ENCODE measurements around the gene SVEP1. TPM values are rescaled to one million over a fixed set of nuclear protein-coding genes. Genes with fewer than 3 reads are reported as not detected.

Gene SVEP1
- total RNA-seq, 2 donors from 2014 or later = 0.07 to 0.10 TPM

DNA sequence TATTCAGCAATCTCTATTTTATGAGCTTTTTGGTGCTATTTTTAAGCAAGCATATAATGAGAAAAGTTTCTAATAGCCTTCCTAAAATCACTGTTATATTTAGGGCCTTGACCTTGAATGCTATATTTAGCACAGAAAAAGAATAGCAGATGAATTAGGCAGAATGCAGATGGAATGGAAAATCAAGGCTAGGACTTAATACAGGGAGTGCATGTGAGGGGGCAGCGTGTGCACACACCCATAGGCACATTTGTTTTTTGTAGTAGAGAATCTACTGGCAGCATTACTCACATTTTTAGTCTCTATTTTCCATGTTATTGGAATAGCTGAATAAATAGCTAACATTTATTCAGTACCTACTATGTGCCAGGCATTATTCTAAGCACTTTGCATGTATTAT lies 79.9 kb downstream of the SVEP1 start:
- no peak overlapping the region for H3K27ac Mint-ChIP-seq
- DNase-seq (ENCODE audit: low spot score in 2 of 2) = no peak
- H3K36me3 Mint-ChIP-seq = no peaks in the 10 kb centered on the region
- ATAC-seq = no peak
- peaks cover 0 to 4% of the 10 kb centered on the region in 2 donors for H3K9me3 Mint-ChIP-seq

- H3K36me3 Mint-ChIP-seq = no peaks in the 10 kb centered on the region
- ATAC-seq = no peak
- peaks cover 5% of the 10 kb centered on the region in 2 donors for H3K9me3 Mint-ChIP-seq
- no peak for DNase-seq (ENCODE audit: low spot score in 2 of 2)
- no peak overlapping the region for H3K27ac Mint-ChIP-seq
Measured at GRCh38 chr9:110487196-110487595, 92.3 kb downstream of the SVEP1 start.

- Mint-ChIP-seq H3K36me3 (no peaks in the 10 kb centered on the region), H3K27ac (no peak overlapping the region), H3K9me3 (peaks cover 5% of the 10 kb centered on the region in 2 donors)
- DNase-seq (ENCODE audit: low spot score in 2 of 2) (no peak), ATAC-seq (no peak)
Measured at GRCh38 chr9:110486218-110486617, 93.3 kb downstream of the SVEP1 start.

DNA sequence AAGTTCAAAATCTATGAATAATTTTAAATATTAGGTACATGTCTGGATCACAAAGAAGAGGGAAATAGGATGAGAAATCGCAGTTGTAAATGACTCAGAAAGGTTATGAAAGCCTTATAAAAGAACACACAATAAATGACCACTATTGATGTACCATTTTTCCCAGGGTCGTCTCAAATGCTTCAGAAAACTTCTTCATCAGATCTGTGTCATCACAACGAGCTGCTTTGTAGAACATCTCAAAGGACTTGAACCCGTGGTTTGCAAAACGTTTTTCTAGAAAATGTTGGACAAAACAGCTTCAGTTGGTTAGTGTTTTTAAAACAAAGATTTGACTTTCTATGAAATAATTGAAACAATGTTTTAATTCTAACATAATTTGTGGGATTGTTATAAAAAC lies 100.1 kb downstream of the SVEP1 start:
- H3K36me3 Mint-ChIP-seq = no peaks in the 10 kb centered on the region
- ATAC-seq (no peak), DNase-seq (ENCODE audit: low spot score in 2 of 2) (no peak)
- peaks cover 5% of the 10 kb centered on the region in 2 donors for H3K9me3 Mint-ChIP-seq
- H3K27ac Mint-ChIP-seq = no peak overlapping the region

DNA sequence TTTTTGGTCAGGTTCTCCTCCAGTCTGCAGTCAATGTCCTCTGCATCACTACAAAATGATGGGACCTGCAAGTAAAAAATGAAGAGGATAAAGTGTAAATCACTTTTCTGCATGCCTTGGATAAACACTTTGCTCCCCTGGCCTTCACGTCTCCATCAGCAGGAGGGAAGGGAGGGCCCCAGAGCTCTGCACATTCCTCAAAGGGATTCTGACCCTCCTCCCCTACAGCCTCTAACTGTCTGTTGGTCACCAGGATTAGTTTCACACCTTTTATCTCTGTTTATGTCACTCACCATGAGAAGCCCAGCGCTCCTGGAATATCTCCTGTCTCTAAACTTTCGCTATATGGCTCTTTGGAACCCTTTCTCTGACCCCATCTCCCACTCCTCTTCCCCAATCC lies 103.3 kb downstream of the SVEP1 start:
- no peak overlapping the region for H3K27ac Mint-ChIP-seq

DNA sequence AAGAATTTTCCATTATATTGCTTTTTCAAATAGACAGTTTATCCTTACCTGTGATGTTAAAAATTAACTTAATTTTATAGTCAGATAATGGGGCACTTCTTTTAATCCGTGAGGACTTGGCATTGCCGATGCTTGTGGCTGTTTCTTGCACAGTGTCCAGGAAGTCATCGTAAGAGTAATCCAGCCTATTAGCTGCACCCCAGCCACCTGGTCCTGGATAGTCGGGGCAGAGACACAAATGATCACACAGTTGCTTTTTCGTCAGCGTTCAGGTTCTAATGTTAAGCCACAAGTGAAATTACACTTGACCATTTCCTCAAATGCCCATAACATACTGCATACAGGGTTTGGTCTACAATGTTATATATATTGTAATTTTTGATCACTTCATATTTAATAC lies 107.4 kb downstream of the SVEP1 start:
- ATAC-seq (no peak), DNase-seq (ENCODE audit: low spot score in 2 of 2) (no peak)
- Mint-ChIP-seq H3K36me3 (no peaks in the 10 kb centered on the region), H3K9me3 (no peaks in the 10 kb centered on the region), H3K27ac (no peak overlapping the region)

More for the DNA sequence above, 103.3 kb downstream of the SVEP1 start:
- no peaks in the 10 kb centered on the region for H3K9me3 Mint-ChIP-seq
- DNase-seq (ENCODE audit: low spot score in 2 of 2) = no peak
- ATAC-seq = no peak
- no peaks in the 10 kb centered on the region for H3K36me3 Mint-ChIP-seq

DNA sequence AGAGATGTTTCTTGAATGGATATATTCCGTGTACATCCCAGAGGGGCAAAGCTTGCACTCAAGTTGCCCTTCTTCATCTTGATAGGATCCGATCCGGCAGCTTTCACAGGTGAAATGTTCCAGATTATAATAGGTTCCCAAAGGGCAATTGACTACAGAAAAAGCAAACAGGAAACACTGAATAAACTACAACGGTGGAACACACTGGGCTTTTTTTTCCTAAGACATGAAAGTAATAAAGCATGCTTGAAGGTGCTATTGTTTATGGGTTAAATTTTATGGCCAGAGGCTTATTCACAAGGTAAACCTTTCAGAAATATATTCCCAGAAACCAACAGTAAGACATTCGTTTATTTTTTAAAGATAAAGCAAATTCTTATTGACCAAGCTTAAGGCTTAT lies 110.6 kb downstream of the SVEP1 start:
- Mint-ChIP-seq H3K36me3 (no peaks in the 10 kb centered on the region), H3K27ac (no peak overlapping the region), H3K9me3 (no peaks in the 10 kb centered on the region)
- DNase-seq (ENCODE audit: low spot score in 2 of 2) (no peak), ATAC-seq (no peak)

DNA sequence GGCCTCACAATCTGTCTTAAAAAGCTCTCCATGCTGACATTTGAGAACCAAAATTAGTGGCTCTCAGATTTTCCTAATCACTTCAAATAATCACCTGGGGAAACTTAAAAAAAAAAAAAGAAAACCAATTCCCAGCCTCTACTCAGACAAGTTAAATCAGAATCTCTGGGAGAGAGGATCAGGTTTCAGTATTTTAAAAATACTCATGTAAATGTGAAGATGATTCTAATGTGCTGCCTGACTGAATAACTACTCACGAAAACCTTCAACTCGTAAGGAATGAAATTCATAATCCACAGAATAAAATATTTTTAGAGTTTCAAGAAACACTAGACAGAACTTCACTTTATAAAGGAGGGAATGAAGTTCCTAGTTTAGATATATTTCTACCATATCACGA lies 114.4 kb downstream of the SVEP1 start:
- Mint-ChIP-seq H3K27ac (no peak overlapping the region), H3K36me3 (no peaks in the 10 kb centered on the region), H3K9me3 (no peaks in the 10 kb centered on the region)
- ATAC-seq (no peak), DNase-seq (ENCODE audit: low spot score in 2 of 2) (no peak)

DNA sequence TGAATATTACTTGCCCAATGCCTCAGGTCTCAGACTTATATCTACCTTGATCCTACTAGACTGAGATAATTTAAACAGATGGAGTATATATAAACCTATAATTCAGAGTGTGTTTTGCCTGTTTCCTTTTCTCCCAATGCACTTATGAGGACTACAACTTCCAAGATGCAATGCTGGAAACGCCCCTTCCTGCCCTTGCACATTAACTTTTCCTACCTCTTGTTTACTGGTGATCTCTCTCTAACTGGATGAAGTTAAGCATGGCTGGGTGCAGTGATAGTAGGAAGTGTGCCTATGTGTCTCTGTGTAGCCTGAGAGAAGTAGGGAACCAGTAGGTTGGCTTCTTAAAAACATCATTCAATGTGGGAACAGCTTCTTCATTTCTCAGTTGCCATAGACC lies 115.2 kb downstream of the SVEP1 start:
- DNase-seq (ENCODE audit: low spot score in 2 of 2) = no peak
- Mint-ChIP-seq H3K36me3 (no peaks in the 10 kb centered on the region), H3K27ac (no peak overlapping the region), H3K9me3 (no peaks in the 10 kb centered on the region)
- no peak for ATAC-seq

DNA sequence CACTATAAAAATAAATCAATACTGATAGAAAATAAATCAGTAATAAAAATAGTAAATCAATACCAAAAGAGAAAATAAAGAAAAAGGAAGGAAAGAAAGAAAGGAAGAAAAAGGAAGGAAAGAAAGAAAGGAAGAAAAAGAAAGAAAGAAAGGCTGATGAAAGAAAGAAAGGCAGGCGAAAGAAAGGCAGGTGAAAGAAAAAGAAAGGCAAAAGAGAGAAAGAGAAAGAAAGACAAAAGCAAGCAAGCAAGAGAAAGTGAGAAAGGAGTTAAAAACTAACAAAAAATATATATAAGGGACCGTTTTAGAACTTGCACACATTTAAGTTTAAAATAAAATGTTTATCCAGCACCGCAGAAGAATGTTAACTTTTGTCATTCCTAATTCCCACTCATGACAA lies 116.0 kb downstream of the SVEP1 start:
- DNase-seq (ENCODE audit: low spot score in 2 of 2) = no peak

DNA sequence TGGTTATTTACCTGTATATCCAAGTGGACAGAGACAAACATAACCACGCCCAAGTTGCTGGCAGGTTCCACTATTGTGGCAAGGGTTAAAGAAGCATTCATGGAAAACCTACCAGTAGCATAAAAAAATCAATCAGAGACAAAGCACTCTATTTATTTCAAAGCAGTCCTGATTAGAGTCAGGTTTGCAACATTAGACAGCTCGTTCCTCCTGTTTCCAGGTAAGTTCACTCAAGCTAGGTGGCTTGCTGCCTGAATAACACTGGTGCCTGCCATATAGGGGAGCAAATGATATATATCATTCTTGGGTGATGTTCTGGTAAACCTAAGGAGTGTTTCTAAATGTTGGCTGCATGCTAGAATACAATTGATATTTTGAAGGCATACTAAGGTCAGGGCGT lies 122.3 kb downstream of the SVEP1 start:
- Mint-ChIP-seq H3K9me3 (no peaks in the 10 kb centered on the region), H3K36me3 (no peaks in the 10 kb centered on the region), H3K27ac (no peak overlapping the region)
- no peak for ATAC-seq
- DNase-seq (ENCODE audit: low spot score in 2 of 2) = no peak

More for the DNA sequence above, 116.0 kb downstream of the SVEP1 start:
- Mint-ChIP-seq H3K27ac (no peak overlapping the region), H3K9me3 (no peaks in the 10 kb centered on the region), H3K36me3 (no peaks in the 10 kb centered on the region)
- ATAC-seq = no peak

DNA sequence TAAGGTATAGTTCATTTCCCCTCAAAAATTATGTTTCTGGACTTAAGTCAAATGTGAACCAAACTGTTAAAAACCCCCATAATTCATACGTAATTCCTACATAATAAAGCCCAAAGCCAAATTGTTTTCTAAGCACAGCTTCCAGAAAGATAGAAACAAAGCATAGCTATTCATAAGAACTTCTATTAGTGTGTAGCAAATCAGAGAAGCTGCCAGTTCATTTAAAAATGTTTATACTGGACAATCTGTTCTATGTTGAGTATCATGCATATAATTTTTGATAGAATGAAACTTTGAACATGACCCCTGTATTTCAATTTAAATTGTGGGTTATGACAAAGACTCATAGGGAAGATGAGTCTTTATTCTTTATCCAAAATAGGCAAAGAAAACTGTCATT lies 122.9 kb downstream of the SVEP1 start:
- ATAC-seq = no peak
- no peaks in the 10 kb centered on the region for H3K36me3 Mint-ChIP-seq
- no peak for DNase-seq (ENCODE audit: low spot score in 2 of 2)
- H3K27ac Mint-ChIP-seq = no peak overlapping the region
- no peaks in the 10 kb centered on the region for H3K9me3 Mint-ChIP-seq

DNA sequence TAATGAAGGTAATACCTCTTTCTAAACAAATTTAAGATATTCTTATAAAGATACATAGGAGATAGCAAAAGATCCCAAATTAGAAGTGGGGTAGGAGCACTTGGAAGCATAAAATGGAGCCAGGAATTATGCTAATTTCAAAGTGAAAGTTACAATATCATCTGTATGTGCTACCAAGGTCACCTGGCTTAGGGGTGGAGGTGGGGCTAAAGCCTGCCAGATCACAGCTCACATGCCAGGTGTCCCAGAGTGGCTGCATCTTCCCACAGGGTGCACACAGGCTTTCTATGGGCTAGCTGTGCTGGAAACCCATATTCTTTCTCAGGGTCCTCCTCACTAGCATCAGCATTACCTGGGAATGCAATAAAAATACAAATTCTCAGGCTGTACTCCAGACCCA lies 123.7 kb downstream of the SVEP1 start:
- no peak for ATAC-seq
- H3K36me3 Mint-ChIP-seq = no peaks in the 10 kb centered on the region
- DNase-seq (ENCODE audit: low spot score in 2 of 2) = no peak
- no peak overlapping the region for H3K27ac Mint-ChIP-seq
- H3K9me3 Mint-ChIP-seq = no peaks in the 10 kb centered on the region

DNA sequence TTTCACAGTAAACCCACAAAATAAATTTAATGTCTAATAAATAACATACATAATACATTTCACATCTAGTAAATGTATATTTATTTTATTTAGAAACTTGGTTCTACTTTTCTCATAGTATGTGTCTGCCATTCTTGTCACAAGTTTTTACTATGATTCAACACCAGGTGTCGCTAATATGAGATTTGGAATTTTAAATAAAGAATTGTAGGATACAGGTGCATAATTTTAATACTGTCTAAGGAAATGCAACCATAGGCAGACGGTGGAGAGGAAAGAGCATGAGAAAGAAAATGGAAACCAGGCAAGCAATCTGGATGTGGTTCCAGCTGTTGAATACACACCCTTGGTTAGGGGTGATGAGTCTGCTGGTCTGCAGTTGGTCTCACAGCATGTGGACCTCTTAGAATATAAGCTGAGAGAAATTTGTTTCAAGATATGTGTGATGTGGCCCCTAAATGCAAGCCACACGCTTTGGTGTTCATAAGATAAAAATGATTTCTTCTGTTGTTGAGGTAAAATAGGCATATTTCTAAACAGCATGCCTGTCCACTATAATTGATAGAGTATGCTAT lies 127.2 kb downstream of the SVEP1 start:
- no peak for DNase-seq (ENCODE audit: low spot score in 2 of 2)
- Mint-ChIP-seq H3K36me3 (no peaks in the 10 kb centered on the region), H3K9me3 (no peaks in the 10 kb centered on the region), H3K27ac (no peak overlapping the region)
- no peak for ATAC-seq

GRCh38 chr9:110451726-110452125 lies 127.8 kb downstream of the SVEP1 start:
- Mint-ChIP-seq H3K27ac (no peak overlapping the region), H3K9me3 (no peaks in the 10 kb centered on the region), H3K36me3 (no peaks in the 10 kb centered on the region)
- DNase-seq (ENCODE audit: low spot score in 2 of 2) = no peak
- no peak for ATAC-seq

GRCh38 chr9:110447476-110447875 lies 132.1 kb downstream of the SVEP1 start:
- no peak for DNase-seq (ENCODE audit: low spot score in 2 of 2)
- peaks cover 8% of the 10 kb centered on the region in 2 donors for H3K9me3 Mint-ChIP-seq
- no peak overlapping the region for H3K27ac Mint-ChIP-seq
- no peaks in the 10 kb centered on the region for H3K36me3 Mint-ChIP-seq
- no peak for ATAC-seq

DNA sequence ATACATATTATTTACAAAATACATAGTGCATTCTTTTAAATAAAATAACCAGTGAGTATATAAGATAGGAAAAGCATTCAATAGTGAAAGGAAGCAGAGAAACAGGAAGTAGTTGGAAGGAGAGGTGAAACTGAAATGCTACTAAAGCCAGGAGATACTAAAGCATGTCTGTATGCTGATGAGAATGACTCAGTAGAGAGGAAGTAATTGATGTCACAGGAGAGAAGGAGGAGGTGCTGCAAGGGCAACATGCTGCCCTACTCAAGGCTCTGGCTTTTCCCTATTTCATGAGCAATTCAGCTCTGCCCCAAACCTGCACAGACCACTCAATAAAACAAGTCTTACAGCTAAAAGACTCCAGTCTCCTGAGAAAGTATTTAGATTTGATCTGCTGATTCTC lies 133.4 kb downstream of the SVEP1 start:
- H3K9me3 Mint-ChIP-seq = peaks cover 8% of the 10 kb centered on the region in 2 donors
- H3K36me3 Mint-ChIP-seq = no peaks in the 10 kb centered on the region
- no peak overlapping the region for H3K27ac Mint-ChIP-seq
- ATAC-seq = no peak
- DNase-seq (ENCODE audit: low spot score in 2 of 2) = no peak

DNA sequence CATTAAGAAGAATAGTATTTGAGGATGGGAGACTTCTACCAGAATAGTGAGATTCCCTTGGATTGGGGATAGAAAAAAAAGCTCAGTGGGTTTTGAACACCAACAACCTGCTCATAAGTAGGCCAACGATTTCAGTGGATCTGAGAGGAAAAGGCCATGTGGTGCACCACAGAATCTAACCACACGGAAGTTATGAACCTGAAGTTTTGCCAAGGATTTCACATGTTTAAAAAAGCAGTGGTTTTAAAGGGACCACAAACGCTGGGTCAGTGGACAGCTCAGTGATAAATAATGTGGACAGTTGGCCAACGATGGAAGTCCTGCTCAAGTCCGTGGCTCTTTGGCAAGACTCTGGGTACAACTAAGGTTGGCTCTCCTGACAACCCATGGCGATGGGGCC lies 134.6 kb downstream of the SVEP1 start:
- Mint-ChIP-seq H3K36me3 (no peaks in the 10 kb centered on the region), H3K9me3 (peaks cover 8 to 10% of the 10 kb centered on the region in 2 donors), H3K27ac (no peak overlapping the region)
- no peak for ATAC-seq
- DNase-seq (ENCODE audit: low spot score in 2 of 2) = no peak

GRCh38 chr9:110443866-110444220 lies 135.7 kb downstream of the SVEP1 start:
- Mint-ChIP-seq H3K36me3 (no peaks in the 10 kb centered on the region), H3K27ac (no peak overlapping the region), H3K9me3 (peaks cover 8 to 10% of the 10 kb centered on the region in 2 donors)
- ATAC-seq (no peak), DNase-seq (ENCODE audit: low spot score in 2 of 2) (no peak)
